GM18520 (cell line): ENCODE data around the gene WDR48.

ENCODE experiments used
- ATAC-seq: cut with Tn5 transposase; IDR thresholded peaks from one replicate; pipeline ENCODE4 v1.9.1; 2021; ENCODE audit not compliant: unreplicated experiment

Gene WDR48

GRCh38 chr3:39137991-39138803 is 86.4 kb downstream of the WDR48 start:
- ATAC-seq = no peak

- ATAC-seq = no peak
Measured at GRCh38 chr3:39138804-39139415, 87.1 kb downstream of the WDR48 start.

GRCh38 chr3:39139442-39139841 is 87.6 kb downstream of the WDR48 start:
- no peak for ATAC-seq

- no peak for ATAC-seq
Measured at GRCh38 chr3:39140341-39140971, 88.6 kb downstream of the WDR48 start.

DNA sequence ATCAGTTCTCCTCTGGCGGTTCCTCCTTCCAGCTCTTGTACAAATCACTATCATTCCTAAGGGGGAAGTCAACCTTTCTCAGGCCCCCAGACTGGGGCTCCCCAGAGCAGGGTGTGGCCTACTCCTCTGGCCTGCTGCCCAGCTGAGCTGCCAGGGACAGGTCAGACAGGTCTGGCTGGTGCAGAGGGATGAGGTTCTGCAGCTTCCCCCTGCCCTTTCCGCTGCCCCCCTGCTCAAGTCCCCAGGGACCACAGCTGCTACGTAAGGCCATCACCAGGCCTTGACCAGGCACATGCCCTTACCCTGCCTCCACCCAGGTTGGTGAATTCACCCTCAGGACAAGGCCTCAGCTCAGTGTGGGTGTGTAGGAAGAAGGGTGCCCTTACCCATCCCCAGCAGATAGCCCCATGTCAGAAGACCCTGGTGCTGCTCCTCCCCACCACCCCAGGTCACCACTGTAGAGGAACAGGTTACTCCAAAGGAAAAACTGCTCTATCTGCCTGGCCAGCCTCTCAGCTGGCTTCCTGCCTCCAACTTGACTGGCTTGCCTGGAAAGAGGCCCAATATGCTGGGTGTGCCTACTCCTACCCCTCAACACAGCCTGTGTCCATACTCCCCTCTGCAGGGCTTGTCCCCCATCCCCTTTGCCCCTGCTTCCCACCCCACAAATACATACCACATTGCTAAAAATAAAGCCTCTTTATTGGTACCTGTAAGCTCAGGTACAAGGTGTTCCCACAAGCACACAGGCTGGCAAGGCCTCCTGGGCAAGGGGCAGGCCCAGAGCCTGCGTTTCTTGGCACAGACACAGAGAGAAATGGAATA is 89.6 kb downstream of the WDR48 start:
- no peak for ATAC-seq

DNA sequence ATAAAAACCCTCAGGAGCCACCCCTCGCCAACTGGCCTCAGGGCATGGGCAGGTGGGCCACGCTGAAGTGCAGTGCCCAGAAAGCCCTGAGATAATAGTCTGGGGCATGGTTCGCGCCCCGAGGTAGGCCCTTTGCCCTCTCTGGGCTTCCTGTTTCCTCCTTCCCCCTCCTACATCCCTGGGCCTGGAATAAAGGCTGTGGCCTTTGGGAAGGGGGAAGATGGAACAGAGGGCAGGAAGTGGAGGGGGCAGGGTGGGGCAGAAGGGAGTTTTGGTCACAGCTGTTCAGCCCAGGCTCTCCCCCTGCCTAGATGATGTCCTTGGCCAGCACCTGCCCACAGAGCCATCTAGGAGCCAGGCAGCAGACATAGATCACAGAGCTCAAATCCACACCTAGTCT is 90.3 kb downstream of the WDR48 start:
- no peak for ATAC-seq

GRCh38 chr3:39143051-39143885 is 91.5 kb downstream of the WDR48 start:
- ATAC-seq = no peak

DNA sequence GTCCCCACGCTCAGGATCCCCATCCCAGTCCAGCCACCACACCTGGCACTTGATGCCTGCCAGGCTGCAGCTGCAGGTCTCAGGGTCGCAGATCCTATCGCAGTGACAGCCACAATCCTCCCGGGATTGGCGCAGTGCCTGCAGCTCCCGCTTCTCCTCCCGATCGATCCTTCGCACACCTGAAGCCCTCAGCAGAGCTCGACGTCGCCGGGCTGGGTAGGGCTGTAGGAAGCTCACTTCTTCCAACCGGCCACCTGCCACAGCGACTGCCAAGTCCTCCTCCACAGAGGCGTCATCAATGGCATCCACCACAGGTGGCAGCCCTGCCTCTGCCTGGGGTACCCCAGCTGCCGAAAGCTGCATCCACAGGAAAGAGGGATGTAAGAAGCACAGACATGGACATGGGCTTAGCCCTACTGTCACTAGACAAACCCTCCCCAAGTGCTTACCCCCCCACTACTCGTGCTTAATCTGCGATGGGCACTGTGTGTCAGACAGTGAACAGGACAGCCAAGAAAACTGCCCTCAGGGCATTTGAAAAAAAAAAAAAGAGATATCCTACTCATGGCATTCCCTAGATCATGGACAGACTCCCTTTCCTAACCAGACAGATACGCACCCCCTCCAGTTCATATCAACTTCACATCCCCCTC is 92.4 kb downstream of the WDR48 start:
- no peak for ATAC-seq

DNA sequence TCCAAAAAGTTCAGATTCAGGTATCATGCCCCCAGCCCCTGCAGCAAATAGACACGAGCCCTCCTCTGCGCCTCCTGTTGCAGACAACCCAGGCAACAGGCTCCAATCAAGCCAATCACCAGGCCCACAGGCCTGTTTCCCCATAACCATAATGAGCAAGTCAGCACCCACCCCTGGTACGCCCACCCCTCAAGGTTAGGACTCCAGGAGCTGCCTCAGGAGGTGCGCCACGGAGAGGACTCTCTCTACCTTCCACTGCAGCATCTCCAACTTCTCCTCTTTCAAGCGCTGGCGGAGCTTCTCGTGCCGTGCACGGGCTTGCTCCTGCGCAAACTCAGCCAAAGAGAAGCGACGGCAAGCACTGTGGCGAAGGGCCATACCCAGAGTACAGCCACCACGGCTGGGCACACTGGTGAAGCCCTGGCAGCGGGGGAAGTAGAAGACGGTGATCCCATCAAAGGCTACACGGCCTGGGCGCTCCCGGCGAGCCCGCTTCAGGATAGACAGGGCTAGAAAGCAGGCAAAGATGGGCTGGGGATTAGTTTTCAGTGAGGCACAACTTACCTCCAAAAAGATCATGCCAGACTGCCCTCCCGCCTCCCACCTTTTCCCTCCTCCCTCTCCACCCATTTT is 93.0 kb downstream of the WDR48 start:
- no peak for ATAC-seq

DNA sequence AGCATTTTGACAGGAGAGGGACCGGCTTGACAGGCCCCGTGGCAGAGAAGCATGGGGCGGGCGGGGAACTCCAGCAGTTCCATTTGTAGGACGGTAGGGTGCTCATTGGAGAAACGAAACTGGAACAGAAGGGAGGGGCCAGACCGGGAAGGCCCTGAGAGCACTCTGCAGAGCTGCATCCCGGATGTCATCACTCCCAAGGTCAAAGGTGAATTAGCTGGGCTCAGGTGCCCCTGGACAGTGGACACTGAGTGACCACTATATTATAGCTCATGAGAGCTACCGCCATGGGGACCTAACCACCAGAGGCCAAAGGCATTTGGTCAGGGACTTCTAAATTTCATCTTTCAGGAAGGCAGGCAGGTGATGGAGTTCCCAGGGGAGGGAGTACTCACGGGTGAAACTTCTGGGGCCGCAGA is 94.3 kb downstream of the WDR48 start:
- no peak for ATAC-seq
